Activated CD4-positive, alpha-beta T cell treated with anti-CD3 and anti-CD28 coated beads, Interleukin-2, amount 10 ng/mL, durations not matched to agents 7 days and 5 days (primary cell): ENCODE measurements around the gene ZNF70. TPM values are rescaled to one million over a fixed set of nuclear protein-coding genes. Genes with fewer than 3 reads are reported as not detected.

ENCODE experiments used
- CTCF ChIA-PET: fragments of 350-600 bp; sonication (Branson Sonifier 250); formaldehyde crosslinking; loops from one replicate; lab custom pipeline; 2021; ENCODE audit warnings: antibody characterized with exemption; lab: Charles Lee
- POLR2A ChIA-PET: fragments of 350-600 bp; sonication (Branson Sonifier 250); formaldehyde crosslinking; loops from one replicate; lab custom pipeline; 2021; ENCODE audit warnings: antibody characterized with exemption; lab: Charles Lee
- DNase-seq: peaks from one replicate; pipeline ENCODE4 v3.0.0-alpha.2; 2020
- H3K27ac Mint-ChIP-seq: one replicate; pipeline ENCODE4 v1.8.0; 2021; ENCODE audit warnings: mild to moderate bottlenecking, moderate library complexity, mixed read lengths
- H3K27me3 Mint-ChIP-seq: one replicate; pipeline ENCODE4 v1.8.0; 2021; ENCODE audit warnings: mixed read lengths
- H3K36me3 Mint-ChIP-seq: one replicate; pipeline ENCODE4 v1.8.0; 2021; ENCODE audit warnings: low read depth, mixed read lengths
- H3K4me1 Mint-ChIP-seq: one replicate; pipeline ENCODE4 v1.8.0; 2021; ENCODE audit warnings: mixed read lengths
- H3K4me3 Mint-ChIP-seq: one replicate; pipeline ENCODE4 v1.8.0; 2021; ENCODE audit warnings: mild to moderate bottlenecking, moderate library complexity, mixed read lengths
- H3K9me3 Mint-ChIP-seq: one replicate; pipeline ENCODE4 v1.8.0; 2021; ENCODE audit warnings: mixed read lengths
- total RNA-seq, 2 experiments: library from RNA; stranded (reverse); gene quantifications; one replicate each; pipeline ENCODE4 v1.2.3, GENCODE V29; 2021

Gene ZNF70
- total RNA-seq, 2 experiments from 2014 or later, result 1.9 to 2.0 TPM

- Mint-ChIP-seq H3K27me3 (peaks cover 5% of the 10 kb centered on the region), H3K4me3 (no peak overlapping the region), H3K27ac (no peak overlapping the region), H3K9me3 (no peaks in the 10 kb centered on the region), H3K36me3 (no peaks in the 10 kb centered on the region), H3K4me1 (peaks cover 7% of the 10 kb centered on the region)
- no peak for DNase-seq
- ChIA-PET POLR2A (no interaction called here), CTCF (no interaction called here)
These were observed 30.1 kb downstream of the ZNF70 start for GRCh38 chr22:23720855-23721254.

GRCh38 chr22:23718371-23719165, 32.3 kb downstream of the ZNF70 start:
- ChIA-PET POLR2A (no interaction called here), CTCF (interaction anchor here (0.7 to 0.9 kb wide), 2 partner anchors 10 to 47 kb away, joined by 3 to 4 read pairs; no protein-coding TSS in a partner anchor)
- no peak overlapping the region for H3K27ac Mint-ChIP-seq
- DNase-seq, result no peak
- no peak overlapping the region for H3K4me3 Mint-ChIP-seq
- H3K9me3 Mint-ChIP-seq, result no peaks in the 10 kb centered on the region
- H3K36me3 Mint-ChIP-seq, result peaks cover 10% of the 10 kb centered on the region
- peaks cover 21% of the 10 kb centered on the region for H3K4me1 Mint-ChIP-seq
- peaks cover 3% of the 10 kb centered on the region for H3K27me3 Mint-ChIP-seq

DNA sequence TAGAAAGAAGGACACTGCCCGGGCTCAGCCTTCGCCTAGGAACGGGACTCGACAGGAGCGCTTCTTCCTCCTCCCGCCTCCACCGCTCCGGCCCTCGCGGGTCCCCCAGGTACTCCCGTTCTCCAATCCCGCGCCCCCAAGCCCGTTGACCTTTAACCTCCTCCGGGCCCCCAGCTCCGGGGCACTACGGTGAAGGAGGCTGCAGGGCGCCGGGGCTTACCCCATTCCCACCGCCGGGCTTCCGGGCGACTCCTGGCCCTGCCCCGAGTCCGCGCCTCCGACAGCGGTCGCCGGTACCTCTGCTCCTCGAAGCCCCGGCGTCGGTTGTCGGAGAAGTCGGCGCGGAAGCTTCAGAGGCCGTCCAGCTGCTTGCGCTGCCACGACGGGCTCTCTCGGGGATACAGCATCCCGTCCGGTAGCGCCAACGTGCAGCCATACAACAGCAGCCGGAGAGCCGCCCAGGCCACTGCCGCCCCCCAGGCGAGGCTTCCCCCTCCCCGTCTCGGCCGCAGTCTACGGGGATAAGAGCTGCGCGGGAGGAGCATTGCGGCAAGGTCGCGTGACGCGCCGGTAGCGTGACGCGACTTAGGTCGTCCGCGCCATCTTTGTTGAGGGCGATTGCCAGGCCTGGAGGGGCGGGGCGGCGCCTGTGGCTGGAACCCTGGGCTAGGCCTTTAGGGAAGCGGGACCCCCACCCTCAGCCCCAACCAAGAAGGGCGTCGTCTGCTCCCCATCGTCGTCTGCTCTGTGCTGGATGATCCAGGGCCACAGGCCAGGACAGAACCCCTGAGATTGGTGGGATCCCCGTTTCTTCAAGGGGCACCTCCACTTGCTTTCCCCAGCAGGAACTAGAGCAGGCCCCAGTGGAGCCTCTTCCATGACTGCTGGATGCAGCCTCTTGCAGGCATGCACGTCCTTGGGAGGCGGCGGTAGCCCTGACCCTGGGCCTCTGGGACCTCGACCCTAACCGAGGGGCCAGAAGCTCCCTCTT, 33.8 kb downstream of the ZNF70 start:
- Mint-ChIP-seq H3K36me3 (peaks cover 16% of the 10 kb centered on the region), H3K27ac (peak overlapping the region; percentile 85), H3K4me1 (peaks cover 21% of the 10 kb centered on the region), H3K9me3 (no peaks in the 10 kb centered on the region), H3K27me3 (peaks cover 3% of the 10 kb centered on the region), H3K4me3 (peak overlapping the region; percentile 77)
- CTCF ChIA-PET, result interaction anchor here (0.6 to 0.8 kb wide), 3 partner anchors 7 to 115 kb away, joined by 3 read pairs; no protein-coding TSS in a partner anchor
- peak; percentile 85 for DNase-seq
- POLR2A ChIA-PET, result interaction anchor here (0.8 kb wide), 1 partner anchor 21 kb away, joined by 3 read pairs; no protein-coding TSS in a partner anchor

GRCh38 chr22:23715806-23716375, 35.0 kb downstream of the ZNF70 start:
- Mint-ChIP-seq H3K36me3 (peaks cover 23% of the 10 kb centered on the region), H3K4me3 (peak overlapping the region; percentile 77), H3K27ac (peak overlapping the region; percentile 85), H3K4me1 (peaks cover 28% of the 10 kb centered on the region), H3K27me3 (no peaks in the 10 kb centered on the region), H3K9me3 (no peaks in the 10 kb centered on the region)
- POLR2A ChIA-PET, result interaction anchor here (0.6 kb wide), 1 partner anchor 17 kb away, joined by 9 read pairs; no protein-coding TSS in a partner anchor
- CTCF ChIA-PET, result interaction anchor here (0.6 to 1.1 kb wide), 2 partner anchors 8 to 16 kb away, joined by 3 read pairs; no protein-coding TSS in a partner anchor
- DNase-seq, result no peak

DNA sequence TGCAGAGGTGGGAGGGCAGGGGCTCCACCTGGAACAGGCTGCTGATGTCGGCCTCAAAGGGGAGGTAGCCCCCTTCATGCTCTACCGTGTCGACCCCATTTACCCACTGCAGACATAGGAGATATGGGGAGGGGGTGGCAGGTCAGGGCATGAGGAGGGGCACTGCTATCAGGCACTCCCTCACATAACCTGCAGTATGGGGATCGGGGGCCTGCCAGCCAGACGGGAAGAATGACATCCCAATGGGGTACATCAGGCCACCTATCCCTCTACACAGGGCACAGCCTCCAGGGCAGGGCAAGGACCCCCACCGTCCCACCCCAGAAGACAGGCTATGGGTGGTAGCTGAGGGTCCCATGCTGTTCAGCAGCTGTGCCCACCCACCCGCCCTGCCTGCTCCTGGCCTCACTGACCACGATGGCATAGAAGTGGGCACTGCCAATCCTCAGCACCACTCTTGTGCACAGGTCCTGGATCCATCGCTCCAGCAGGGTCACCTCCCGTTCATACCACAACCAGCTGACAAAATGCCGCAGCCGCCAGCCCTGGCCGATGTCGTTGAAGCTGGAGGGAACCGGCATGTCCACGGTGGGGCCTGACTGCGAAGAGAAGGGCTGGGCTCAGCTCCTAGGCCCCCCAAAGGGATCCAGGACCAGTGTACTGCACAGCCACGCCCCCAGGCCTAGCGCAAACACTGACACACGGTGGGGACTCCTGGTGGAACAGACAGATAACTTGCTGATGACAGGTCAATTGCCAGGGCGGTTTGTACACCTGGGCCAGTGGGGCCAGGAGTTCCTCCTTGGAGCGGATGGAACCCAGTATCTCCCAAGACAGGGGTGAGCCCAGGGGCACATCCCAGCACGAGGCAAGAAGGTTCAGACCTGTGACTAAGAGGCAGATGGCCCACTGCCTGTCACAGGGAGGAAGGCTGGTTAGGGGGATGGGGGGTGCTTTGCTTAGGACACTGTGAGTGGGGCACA, 36.0 kb downstream of the ZNF70 start:
- Mint-ChIP-seq H3K4me3 (peak overlapping the region; percentile 77), H3K27me3 (no peaks in the 10 kb centered on the region), H3K4me1 (peaks cover 37% of the 10 kb centered on the region), H3K27ac (peak overlapping the region; percentile 74), H3K36me3 (peaks cover 33% of the 10 kb centered on the region), H3K9me3 (no peaks in the 10 kb centered on the region)
- CTCF ChIA-PET, result interaction anchor here (1.1 to 1.7 kb wide), 2 partner anchors 15 to 20 kb away, joined by 3 to 5 read pairs; no protein-coding TSS in a partner anchor
- POLR2A ChIA-PET, result interaction anchor here (0.6 kb wide), 1 partner anchor 16 kb away, joined by 9 read pairs; no protein-coding TSS in a partner anchor
- DNase-seq, result no peak

DNA sequence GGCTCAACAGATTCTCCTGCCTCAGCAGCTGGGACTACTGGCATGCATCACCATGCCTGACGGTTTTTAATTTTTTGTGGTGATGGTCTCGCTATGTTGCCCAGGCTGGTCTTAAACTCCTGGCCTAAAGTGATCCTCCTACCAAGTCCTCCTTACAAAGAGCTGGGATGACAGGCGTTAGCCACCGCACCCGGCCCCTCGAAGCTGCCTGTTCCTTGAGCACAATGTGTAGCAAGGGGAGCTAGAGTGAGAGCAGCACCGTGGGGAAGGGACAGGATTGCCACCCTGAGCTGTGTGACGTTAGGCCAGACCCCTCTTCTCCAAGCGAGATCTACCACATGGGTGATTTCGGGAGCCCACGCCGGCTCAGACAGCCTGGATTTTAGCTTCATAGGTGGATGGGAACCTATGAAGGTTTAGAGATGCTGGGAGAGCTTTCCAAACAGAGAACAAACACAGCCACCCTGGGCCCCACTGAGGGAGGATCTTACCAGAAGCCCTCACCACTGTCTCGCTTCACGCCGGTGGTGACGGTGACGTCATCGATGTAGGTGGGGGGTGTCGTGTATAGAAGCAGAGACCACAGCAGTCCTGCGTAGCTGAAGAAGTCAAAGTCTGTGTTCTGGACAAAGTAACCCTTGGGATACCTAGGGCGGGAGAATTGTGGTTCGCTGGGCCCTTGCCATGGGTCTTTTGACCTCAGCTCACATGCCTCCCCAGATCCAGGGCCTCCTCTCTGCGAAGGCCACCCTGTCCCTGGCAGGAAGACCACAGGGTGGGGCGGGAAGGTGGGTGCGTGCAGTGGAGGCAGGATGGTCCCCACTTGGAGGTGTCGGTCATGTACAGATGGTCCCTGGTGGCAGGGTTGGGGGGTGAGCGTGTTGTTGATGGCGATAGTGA, 37.0 kb downstream of the ZNF70 start:
- H3K9me3 Mint-ChIP-seq, result no peaks in the 10 kb centered on the region
- H3K36me3 Mint-ChIP-seq, result peaks cover 43% of the 10 kb centered on the region
- ChIA-PET POLR2A (interaction anchor here (0.6 kb wide), 1 partner anchor 275 kb away, joined by 3 read pairs; no protein-coding TSS in a partner anchor), CTCF (interaction anchor here (0.6 to 1.9 kb wide), 5 partner anchors 10 to 409 kb away, joined by 3 to 5 read pairs (median 4); no protein-coding TSS in a partner anchor)
- H3K27me3 Mint-ChIP-seq, result no peaks in the 10 kb centered on the region
- H3K4me1 Mint-ChIP-seq, result peaks cover 46% of the 10 kb centered on the region
- no peak for DNase-seq
- H3K27ac Mint-ChIP-seq, result peak overlapping the region; percentile 50
- no peak overlapping the region for H3K4me3 Mint-ChIP-seq

DNA sequence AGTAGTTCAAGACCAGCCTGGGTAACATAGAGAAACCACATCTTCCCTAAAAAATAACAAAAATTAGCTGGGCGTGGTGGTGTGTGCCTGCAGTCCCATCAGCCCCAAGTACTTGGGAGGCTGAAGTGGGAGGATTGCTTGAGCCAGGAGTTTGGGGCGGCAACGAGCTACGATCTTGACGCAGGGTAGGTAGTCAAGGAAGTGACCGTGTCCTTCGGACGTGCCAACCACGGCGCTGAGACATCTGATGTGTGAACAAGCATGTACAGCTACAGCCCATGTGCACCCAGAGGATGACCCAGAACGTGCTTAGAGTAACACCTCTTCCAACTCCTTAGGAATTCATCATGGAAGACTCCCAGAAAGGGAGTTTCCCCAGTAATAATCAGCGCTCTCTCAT, 38.7 kb downstream of the ZNF70 start:
- POLR2A ChIA-PET, result no interaction called here
- Mint-ChIP-seq H3K4me3 (no peak overlapping the region), H3K27ac (no peak overlapping the region), H3K36me3 (peaks cover 56% of the 10 kb centered on the region), H3K27me3 (no peaks in the 10 kb centered on the region), H3K4me1 (peaks cover 56% of the 10 kb centered on the region), H3K9me3 (no peaks in the 10 kb centered on the region)
- no peak for DNase-seq
- CTCF ChIA-PET, result interaction anchor here (1.7 to 1.9 kb wide), 2 partner anchors 8 to 15 kb away, joined by 4 to 5 read pairs; no protein-coding TSS in a partner anchor

DNA sequence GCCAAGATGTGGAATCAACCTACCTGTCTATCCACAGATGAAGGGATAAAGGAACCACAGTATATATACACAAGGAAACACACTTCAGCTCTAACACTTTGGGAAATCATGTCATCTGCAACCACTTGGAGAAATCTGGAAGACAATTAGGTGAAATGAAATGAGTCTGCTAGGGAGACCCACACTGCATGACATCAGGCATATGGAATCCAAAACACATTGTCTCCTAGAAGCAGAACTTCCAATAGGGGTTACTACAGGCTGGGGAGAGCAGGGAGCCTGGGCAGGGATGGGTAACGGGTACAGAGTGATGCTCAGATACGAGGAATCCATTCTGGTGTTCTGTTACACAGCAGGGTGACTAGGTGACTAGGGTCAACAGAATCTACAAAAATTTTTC, 41.8 kb downstream of the ZNF70 start:
- Mint-ChIP-seq H3K27me3 (no peaks in the 10 kb centered on the region), H3K4me3 (no peak overlapping the region), H3K4me1 (peaks cover 72% of the 10 kb centered on the region), H3K9me3 (no peaks in the 10 kb centered on the region), H3K36me3 (peaks cover 82% of the 10 kb centered on the region), H3K27ac (no peak overlapping the region)
- DNase-seq, result no peak
- POLR2A ChIA-PET, result no interaction called here
- CTCF ChIA-PET, result no interaction called here

DNA sequence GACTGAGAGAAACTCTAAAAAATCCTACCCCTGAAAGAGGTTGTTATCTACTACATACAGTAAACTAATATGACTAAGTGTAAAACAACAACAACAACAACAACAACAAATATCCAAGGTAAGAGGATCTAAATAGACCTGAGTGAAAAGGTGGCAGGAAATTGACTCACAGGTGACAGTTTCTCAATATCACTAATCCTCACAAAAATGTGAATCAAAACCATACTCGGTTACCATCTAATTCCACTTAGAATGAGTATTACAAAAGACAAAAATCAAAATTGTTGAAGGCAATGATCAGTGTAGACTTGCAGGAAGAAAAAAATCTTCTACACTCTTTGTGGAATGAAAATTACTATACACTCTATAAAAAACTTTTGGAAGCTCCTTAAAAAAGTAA, 42.6 kb downstream of the ZNF70 start:
- Mint-ChIP-seq H3K4me3 (no peak overlapping the region), H3K4me1 (peaks cover 75% of the 10 kb centered on the region)
- POLR2A ChIA-PET, result no interaction called here

DNA sequence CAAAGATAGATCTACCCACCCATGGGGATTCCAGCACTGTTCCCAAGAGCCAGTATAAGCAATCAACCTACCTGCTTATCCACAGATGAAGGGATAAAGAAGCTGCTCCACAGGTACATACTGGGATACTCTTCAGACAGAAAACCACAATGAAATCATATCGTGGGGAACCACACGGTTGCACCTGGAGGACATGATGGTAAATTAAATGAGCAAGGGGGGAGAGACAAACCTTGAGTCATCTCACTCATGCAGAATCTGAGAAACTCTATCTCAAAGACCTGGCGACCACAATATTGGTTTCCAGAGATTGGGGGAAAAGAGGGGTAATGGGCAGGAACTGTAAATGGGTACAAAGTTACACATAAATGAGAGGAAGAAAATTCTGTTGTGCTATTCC, 45.6 kb downstream of the ZNF70 start:
- H3K36me3 Mint-ChIP-seq, result peaks cover 95% of the 10 kb centered on the region
- H3K27ac Mint-ChIP-seq, result peak overlapping the region; percentile 83
- no peaks in the 10 kb centered on the region for H3K27me3 Mint-ChIP-seq
- ChIA-PET CTCF (no interaction called here), POLR2A (no interaction called here)
- DNase-seq, result peak; percentile 21
- H3K4me3 Mint-ChIP-seq, result no peak overlapping the region
- H3K4me1 Mint-ChIP-seq, result peaks cover 89% of the 10 kb centered on the region
- H3K9me3 Mint-ChIP-seq, result no peaks in the 10 kb centered on the region

More for the DNA sequence above, 42.6 kb downstream of the ZNF70 start:
- DNase-seq, result no peak
- Mint-ChIP-seq H3K27me3 (no peaks in the 10 kb centered on the region), H3K9me3 (no peaks in the 10 kb centered on the region), H3K27ac (no peak overlapping the region), H3K36me3 (peaks cover 85% of the 10 kb centered on the region)
- CTCF ChIA-PET, result no interaction called here
